ENCODE measurements around the gene NAA80.

GRCh38 chr3:50325113-50325480 lies 25.9 kb upstream of the NAA80 start:
- TF ChIP-seq TAF1 (IDR thresholded peaks at IDR 0.05; ENCODE audit: low read depth) (no peak), REST (IDR thresholded peaks at IDR 0.05; ENCODE audit: borderline replicate concordance) (no peak), RAD21 (conservative IDR thresholded peaks at IDR 0.05) (no peak), CTCF (IDR thresholded peaks at IDR 0.05; ENCODE audit: poor library complexity, severe bottlenecking) (no peak), POLR2AphosphoS5 (IDR thresholded peaks at IDR 0.05) (no peak), EZH2 (IDR thresholded peaks at IDR 0.05; ENCODE audit: borderline replicate concordance, insufficient read depth, low read length, poor library complexity, severe bottlenecking) (no peak), SMC3 (conservative IDR thresholded peaks at IDR 0.05; ENCODE audit: poor library complexity) (no peak)

Data from neural cell (in vitro differentiated cells).